ENCODE data around the gene PPL.

Gene PPL

DNA sequence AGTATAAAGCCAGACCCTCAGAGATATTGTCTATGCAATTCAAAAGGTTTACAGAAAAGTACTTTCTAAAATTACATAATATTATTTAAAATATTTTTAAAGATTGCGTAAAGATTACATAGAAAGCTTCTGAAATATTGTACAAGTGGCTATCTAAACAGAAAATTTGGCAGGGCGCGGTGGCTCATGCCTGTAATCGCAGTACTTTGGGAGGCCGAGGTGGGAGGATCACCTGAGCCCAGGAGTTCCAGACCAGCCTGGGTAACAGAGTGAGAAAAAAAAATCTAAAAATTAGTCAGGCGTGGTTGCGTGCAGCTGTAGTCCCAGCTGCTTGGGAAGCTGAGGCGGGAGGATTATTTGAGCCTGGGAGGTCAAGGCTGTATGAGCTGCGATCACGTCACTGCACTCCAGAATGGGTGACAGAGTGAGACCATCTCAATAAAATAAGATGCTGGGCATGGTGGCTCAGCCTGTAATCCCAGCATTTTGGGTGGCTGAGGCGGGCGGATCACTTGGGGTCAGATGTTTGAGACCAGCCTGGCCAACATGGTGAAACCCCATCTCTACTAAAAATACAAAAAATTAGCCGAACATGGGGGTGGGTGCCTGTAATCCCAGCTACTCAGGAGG, 71.6 kb downstream of the PPL start:
- no peak for DNase-seq (ENCODE audit: low read depth in 2 of 2)

DNA sequence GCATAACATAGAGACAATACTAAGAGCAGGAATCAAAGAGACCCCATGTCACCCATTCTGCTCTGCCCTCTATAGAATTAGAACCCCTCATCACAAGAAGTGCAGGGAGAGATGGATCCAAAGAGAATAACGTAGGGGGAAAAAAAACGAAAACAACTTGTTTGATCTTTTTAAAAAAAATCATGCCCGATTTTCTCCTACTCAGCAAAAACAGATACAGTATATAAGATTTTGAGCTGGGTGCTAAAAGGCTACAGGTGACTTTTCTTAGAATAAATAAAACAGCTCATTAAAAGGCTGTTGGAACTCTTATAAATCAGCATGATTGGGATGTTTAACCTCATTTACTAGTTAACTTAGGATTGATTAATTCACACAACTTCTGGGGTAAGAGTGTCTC, 72.2 kb downstream of the PPL start:
- DNase-seq (ENCODE audit: low read depth in 2 of 2): no peak

DNA sequence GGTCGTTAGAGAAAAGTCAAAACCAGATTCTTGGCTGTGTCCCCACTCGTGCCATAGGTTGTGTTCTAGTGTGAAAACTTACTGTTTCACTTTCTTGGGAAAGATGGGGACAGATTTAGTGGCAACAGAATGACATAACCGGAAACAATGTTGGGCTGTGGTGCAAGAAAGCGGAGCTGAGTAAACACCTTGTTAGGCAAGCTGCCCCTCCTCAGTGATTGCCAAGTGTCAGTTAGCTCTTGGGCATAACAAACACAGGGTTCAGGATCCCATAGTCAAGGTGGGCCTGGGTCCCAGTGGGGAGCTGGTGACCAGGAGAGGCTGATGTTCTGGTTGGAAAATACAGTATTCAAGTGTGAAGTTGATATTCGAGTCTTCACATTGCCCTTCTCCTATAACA, 74.3 kb downstream of the PPL start:
- DNase-seq (ENCODE audit: low read depth in 2 of 2): no peak

DNA sequence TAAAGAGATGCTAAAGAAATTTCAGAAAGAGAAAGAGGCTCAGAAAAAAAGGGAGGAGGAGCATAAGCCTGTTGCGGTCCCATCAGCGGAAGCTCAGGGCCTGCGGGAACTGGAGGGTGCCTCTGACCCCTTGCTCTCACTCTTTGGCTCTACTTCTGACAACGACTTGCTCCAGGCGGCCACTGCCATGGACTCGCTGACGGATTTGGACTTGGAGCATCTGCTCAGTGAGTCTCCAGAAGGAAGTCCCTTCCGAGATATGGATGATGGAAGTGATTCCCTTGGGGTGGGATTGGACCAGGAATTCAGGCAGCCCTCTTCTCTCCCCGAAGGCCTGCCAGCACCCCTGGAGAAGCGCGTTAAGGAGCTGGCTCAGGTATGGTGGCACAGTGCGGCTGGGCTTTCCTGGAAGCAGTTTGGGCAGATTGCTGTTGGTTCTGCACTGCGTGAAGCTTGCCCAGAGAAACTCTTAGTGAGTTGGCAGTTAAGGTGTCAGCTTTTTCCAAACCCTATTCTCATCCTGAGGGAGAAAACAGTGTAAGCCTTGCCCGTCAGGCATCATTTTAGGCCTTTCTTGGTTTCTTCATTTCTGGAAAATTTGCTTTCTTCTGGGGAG, 76.1 kb downstream of the PPL start:
- no peak for DNase-seq (ENCODE audit: low read depth in 2 of 2)

DNA sequence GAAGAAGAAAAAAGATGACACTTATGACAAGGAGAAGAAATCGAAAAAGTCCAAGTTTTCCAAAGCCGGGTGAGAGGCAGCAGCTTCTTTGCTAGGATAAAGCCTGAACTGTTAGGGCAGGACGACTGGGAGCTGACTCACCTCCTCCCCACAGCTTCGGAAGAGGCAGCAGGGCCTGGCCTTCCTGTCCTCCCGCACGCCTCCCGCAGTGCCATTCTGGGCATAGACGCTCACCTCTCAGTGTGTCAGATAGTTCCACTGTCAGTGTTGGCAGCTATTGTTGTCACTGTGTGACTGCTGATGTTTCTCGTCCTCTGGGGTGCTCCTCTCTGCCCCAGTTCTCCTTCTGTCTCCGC, 77.1 kb downstream of the PPL start:
- DNase-seq (ENCODE audit: low read depth in 2 of 2): no peak

DNA sequence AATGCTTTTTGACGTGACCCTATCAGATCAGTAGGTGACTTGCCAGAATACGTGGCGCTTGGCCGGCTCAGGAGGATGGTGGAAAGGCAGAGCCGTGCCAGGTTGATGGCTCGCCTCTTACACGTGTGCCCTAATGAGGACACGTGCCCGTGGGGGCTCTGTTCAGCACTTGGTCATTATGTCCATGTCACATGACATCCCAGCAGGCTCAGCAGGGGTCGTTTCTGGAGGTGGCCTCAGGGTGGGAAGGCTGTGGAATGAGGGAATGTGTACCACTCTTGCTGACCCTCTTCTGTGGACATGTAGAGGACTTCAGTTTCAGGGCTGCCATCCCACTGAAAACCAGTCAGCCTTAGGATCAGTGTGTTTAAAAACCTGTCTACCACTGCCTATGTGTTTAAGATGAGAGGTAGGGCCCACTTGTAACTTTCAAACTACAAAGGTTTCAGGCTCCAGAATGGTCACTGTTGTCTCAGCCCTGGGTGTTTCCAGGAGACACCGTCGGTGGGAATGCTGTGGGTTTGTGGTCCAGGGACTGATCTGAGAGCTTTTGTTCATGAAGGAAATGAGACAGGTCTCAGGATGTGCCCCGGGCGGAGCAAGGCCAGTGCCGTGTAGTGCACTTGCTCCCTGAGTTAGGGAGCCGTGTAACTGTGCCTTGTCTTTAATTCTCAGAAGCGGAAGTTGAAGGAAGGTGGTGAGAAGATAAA, 77.6 kb downstream of the PPL start:
- DNase-seq (ENCODE audit: low read depth in 2 of 2): no peak

DNA sequence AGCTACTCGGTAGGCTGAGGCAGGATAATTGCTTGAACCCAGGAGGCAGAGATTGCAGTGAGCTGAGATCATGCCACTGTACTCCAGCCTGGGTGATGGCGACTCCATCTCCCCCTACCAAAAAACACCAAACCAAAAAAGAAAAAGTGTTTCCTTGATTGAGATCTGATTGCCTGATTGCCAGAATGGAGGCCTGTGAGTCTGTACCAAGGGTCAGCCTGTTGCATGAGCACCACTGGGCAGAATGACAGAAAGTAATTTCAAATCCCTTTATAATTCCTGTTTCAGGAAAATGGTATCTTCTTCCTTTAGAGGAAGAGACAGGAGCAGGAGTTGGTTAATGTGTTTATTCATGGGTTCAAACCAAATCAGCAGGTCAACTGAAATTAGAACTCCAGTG, 81.1 kb downstream of the PPL start:
- no peak for DNase-seq (ENCODE audit: low read depth in 2 of 2)

DNA sequence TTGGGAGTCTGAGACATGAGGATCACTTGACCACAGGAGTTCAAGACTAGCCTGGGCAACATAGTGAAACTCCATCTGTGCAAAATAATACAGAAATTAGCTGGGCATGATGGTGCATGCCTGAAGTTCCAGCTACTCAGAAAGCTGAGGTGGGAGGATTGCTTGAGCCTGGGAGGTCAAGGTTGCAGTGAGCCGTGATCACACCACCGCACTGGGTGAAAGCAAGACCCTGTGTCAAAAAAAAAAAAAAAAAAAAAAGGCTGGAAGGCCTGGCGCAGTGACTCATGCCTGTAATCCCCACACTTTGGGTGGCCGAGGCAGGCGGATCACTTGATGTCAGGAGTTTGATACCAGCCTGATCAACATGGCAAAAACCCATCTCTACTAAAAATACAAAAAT, 81.6 kb downstream of the PPL start:
- DNase-seq (ENCODE audit: low read depth in 2 of 2): no peak

DNA sequence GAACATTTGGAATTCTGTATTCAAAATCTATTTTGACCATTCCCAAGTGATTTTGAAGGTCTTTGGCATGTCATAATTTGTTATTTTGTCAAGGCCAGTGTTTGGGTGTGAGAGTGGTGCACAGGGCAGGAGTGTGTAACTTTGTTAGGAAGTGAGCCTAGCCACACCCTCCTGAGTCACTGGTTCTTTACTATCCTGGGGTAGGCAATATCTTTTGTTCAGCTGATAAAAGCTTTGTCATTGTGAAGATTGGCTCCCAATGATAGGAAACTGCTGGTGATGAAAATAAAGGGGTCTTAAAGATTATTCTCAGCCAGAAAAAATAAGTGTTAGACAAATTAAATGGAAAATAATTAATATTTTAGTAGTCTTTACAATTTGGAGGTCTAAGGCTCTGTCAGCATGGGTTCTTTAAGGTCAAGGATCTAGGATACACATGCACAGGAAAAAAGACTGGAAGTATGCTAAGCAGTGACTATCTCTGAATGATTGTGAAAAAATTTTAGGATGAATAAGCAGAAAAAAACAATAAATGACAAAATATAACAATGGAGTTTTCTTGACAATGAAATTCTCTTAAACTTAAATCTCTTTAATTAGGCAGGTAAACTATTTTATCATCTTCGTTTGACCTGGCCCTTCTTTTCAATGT, 84.6 kb downstream of the PPL start:
- no peak for DNase-seq (ENCODE audit: low read depth in 2 of 2)

DNA sequence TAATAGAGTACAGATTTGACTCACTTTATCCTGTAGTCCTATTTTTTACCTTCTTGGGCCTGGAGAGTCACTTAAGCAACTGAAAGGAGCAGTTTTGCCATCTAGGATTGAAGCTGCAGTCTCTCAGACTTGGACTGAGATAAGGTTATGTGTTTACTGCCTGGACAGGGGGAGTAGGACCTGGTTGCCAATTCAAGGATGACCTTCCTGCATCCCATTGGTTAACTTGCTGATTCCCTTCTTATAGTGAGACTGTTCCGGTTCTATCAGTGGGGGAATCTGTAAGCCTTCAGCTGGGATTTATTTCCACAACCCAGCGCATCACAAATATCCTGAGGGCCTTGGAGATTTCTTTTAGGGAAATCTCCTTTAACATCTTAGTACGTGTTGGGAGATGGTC, 86.7 kb downstream of the PPL start:
- DNase-seq (ENCODE audit: low read depth in 2 of 2): no peak

DNA sequence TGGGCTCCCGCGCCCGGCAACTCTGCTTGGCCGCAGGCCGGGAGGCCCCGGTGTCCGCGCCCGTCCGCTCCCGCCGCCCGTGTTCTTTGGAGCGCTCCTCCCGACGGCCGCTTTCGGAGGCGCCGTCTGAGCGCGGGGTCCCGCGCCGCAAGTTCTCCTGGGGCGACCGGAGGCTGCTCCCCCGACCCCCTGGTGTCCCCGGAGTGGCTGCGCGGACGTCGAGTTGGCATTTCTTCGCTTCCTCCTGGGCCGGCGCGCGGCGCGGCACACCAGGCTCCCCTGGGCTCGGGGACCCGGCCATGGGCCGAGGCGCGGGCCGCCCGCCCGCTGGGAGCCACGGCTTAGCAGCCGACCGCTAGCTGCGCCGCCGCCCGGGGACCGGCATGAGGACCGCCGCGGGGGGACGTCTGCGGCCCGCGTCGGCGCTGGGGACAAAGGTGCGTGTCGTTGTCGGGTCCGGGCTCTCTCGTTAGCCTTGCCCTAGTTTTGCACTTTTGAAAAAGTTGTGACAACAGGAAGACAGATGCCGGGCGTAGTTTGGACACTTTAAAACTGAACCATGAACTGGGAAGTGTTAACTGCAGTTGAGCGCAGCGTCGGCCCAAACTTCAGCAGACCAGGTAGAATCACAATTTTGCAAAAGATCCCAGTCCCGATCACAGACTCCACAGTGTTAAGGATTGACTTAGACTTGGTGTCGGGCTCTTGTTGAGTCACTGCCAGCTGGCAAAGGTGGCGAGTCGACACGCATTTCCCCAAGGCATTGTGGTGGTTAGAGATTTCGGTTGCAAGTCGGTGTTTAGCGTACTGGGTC, 89.0 kb downstream of the PPL start:
- DNase-seq (ENCODE audit: low read depth in 2 of 2): no peak

DNA sequence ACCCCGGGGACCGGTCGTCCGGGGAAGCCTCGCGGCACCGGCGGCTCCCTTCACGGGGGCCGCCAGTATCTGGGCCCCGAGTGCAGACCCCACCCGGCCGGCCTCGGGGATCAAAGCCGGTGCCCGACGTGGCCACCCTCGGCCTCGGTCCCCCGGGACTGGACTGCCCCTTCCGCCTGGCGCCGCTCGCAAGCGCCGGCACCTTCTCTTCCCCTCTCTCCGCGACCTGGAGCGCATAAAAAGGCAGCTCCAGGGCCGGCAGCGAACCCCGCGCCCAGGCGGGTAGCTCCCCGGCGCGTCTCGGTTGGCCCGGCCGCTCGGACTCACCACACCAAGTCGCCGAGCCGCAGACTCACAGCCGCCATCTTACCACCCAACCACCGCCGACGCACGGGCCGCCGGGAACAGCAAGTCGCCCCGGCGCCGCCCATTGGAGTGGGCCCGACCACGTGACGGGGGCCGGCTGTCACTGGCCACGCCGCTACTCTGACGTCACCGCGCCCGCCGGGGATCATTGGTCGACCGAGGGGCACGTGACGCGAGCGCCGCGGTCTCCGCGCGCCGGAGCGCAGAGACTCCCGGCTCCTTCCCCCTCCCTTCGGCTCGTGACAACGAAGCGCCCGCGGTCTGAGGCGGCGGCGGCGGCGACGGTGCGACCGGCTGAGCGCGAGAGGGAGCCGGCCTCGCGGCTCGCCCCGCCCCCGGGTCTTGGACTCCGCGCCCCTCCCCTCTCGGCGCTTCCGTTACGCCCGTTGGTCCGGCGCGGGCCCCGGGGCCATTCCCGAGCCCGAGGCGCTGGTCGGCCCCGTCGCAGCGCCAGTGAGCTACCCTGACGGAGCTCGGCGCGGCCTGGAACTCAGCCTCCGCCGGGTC, 89.8 kb downstream of the PPL start, which contains the start of the genes GLYR1 and UBN1:
GLYR1 (minus strand) TSS at position 388 of the 873 bp plus-strand sequence; CDS start at position 365, 23 bp downstream.
UBN1 (plus strand) TSS at position 581 of the 873 bp plus-strand sequence. CDS start 5,437 bp downstream, outside the sequence.
- DNase-seq (ENCODE audit: low read depth in 2 of 2): peak; percentile 99

DNA sequence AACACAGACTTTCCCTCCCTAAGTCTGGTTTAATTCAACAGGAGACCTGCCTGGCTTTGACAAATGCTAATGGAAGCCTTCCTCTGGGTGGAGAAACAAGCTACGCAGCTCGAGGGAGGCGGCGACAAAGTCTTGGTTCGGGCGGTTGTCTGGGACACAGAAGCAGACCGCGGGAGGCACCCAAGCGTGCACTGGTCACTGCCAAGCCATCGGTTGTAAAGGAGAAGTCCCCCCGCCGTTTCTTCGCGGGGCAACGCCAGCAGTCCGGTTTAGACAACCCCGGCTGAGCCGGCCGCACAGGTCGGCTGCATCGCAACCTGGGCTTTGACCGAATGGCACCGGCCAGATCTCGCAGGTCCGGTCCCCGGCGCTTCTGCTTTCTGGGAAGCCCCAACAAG, 90.4 kb downstream of the PPL start:
- no peak for DNase-seq (ENCODE audit: low read depth in 2 of 2)

DNA sequence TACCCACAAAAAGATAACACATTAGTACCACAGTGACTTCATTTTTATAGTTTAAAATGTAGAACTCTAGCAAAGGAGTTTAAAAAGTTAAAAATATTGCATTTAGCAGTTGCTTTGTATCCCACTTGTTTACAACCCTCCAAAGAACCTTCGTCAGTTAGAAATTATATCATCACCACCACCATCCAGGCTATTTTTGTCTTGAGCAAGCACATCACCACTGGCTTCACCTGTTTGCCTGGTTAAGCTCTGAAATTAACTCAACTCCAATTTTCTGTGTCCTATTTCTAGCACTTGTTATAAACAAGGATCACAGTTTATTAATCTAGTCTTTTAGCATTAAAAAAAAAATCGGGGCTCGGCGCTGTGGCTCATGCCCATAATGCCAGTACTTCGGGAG, 96.0 kb downstream of the PPL start:
- DNase-seq (ENCODE audit: low read depth in 2 of 2): no peak

DNA sequence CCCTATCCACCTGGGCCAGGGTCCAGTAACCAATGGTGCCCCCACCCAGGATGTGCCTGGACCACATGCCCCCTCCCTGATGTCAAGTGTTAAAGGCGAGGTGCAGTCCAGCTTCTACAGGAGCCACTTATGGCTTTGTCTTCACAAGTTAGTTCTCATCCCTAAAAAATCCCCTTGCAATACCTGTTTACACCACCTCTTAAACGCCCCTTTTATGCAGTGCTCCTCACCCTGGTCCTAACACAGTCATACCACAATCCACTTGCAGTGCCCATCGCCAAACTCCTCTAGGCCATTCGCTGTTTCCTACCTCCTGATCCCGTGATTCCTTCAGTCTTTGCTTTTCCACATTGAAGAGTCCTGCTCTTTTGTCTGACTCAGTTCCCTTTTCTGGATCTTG, 97.0 kb downstream of the PPL start:
- DNase-seq (ENCODE audit: low read depth in 2 of 2): no peak

DNA sequence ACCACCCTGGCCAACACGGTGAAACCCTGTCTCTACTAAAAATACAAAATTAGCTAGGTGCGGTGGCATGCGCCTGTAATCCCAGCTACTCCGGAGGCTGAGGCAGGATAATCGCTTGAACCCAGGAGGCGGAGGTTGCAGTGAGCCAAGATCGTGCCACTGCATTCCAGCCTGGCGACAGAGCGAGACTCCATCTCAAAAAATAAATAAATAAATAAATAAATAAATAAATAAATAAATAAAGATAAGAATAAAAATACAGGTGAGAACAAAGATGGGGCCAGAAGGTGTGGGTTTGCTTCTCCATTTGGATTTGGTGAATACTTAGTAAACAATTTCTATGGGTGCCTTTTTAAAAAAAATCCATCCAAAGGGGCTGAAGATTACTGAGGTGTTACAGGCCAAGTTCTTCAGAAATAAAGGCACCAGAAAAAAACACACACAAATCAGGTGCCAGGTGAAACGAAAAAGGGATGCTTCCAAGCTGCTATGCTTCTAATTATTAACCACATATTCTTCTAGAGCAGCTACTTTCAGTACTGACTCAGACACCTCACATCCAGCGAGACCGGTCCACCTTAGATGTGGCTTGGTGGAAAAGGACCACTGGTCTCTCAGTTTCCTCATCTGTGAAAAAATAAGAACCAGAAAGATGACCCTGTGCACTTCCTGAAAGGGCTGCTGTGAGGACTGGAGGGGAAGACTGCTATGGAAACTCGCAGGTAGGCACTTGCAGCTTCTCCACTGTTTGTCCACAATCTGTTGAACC, 99.0 kb downstream of the PPL start:
- DNase-seq (ENCODE audit: low read depth in 2 of 2): no peak

DNA sequence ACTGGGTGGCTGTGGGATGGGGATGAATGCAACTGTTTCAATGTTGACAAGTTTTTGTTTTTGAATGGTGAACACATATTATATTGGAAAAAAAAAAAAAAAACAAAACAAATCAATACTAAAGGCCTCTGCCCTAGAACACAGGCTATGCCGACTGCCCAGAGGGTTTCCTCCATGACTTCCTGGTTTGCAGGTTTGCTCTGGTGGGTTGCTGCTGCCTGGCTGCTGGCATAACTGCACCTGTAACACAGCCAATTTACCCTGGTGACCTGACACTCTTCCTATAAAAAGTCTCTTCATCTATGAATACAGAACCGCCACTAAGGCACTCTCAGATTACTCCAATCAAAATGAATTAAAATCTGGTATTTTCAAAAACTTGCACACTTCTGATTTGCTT, 100.2 kb downstream of the PPL start:
- DNase-seq (ENCODE audit: low read depth in 2 of 2): no peak

DNA sequence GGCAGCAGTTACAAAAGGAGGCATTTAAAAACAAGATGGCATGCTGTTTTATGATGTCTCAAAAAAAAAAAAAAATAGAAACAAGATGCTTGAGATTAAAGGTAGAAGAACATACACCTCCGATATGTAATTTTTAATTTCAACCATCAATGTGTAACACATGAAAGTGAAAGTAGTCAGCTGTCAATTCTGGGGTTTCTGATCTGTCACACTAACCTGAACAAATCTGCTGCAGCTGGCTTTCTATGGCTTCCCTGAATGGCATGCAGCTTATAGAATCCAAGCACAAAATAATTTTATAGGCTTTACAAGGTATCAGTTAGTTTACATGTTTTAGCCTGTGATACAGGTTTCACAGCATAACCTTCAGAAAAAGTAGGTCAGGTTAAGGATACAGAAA, 103.4 kb downstream of the PPL start:
- DNase-seq (ENCODE audit: low read depth in 2 of 2): no peak

DNA sequence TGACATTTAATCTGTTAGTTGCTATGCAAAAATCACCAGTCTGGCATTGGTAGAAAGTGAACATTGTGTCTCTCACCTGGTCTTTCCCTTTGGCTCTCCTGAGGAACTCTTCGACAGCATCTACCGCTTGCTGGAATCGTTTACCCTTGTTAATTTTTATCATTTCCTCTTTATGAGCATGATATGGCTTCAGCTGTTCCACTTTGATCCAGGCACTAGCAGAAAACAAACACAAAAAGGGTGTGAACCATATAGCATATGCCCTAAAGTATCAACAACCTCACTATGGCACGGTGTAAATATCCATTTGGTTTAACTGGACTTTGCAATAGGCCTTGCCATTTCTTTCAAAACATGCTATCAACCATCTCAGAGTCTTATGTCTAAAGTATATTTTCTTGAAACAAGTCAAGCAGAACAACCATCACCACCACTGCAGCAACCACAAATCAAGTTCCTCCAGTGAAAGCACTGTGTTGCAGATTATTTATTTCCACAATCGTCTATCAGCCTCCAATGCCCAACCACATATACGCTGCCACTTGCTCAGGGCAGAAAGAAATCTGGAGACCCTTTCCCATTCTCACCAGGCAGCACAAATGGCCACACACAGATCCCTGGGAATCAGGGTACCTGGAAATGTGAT, 104.1 kb downstream of the PPL start:
- no peak for DNase-seq (ENCODE audit: low read depth in 2 of 2)
